BLaER1 treated with 17β-estradiol and CSF1 and Interleukin-3, amounts not matched to agents 10 nM and 100 nM (cell line): ENCODE results near the gene PBX3.
"Not testable (repeated sequence)": the region's sequence is repeated elsewhere in the genome, so short reads cannot be mapped to it uniquely, and the experiment has no call there.

Experiments used
- H3K27ac ChIP-seq, 11 experiments: shearing (Covaris generic); formaldehyde crosslinking; 2 replicates each; pipeline ENCODE4 v1.8.1; 2022
- H3K27me3 ChIP-seq, 11 experiments: shearing (Covaris generic); formaldehyde crosslinking; 2 replicates each; pipeline ENCODE4 v1.8.1; 2022
- H3K36me3 ChIP-seq, 11 experiments: shearing (Covaris generic); formaldehyde crosslinking; 2 replicates each; pipeline ENCODE4 v1.8.1; 2022
- H3K4me1 ChIP-seq, 10 experiments: shearing (Covaris generic); formaldehyde crosslinking; 2 replicates each; pipeline ENCODE4 v1.8.1; 2022
- H3K4me2 ChIP-seq, 11 experiments: shearing (Covaris generic); formaldehyde crosslinking; 2 replicates each; pipeline ENCODE4 v1.8.1; 2022
- H3K4me3 ChIP-seq, 10 experiments: shearing (Covaris generic); formaldehyde crosslinking; 2 replicates each; pipeline ENCODE4 v1.8.1; 2022
- H3K9ac ChIP-seq, 11 experiments: shearing (Covaris generic); formaldehyde crosslinking; 2 replicates each; pipeline ENCODE4 v1.8.1; 2022
- H3K9me3 ChIP-seq, 11 experiments: shearing (Covaris generic); formaldehyde crosslinking; replicated peaks in 1 of 11; 2 replicates each; pipeline ENCODE4 v1.8.1; 2022
- H4K20me1 ChIP-seq, 11 experiments: shearing (Covaris generic); formaldehyde crosslinking; 2 replicates each; pipeline ENCODE4 v1.8.1; 2022
- Cebpa-rat ChIP-seq, 11 experiments: shearing (Covaris generic); IDR thresholded peaks; 2 replicates each; pipeline ENCODE4 v1.8.1; 2022

Gene PBX3

DNA sequence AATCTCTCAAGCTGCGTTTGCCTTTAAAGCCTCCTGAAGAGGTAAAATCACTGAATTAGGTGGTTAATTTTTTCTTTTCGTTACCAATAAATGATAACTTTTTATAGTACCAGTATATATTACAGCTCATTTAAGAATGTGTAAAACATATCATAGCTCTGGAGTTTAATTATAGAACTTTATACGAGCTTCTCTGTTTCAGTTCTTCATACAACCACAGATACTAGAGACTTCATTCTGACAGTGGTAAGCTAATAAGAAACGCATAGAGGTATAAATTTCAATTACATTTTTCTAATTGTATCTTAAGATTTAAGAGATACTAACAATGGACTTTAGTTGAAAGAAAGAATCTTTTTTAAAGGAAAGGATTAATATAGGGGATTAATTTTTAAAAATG lies 73.9 kb downstream of the PBX3 start:
- TF ChIP-seq Cebpa-rat (IDR thresholded peaks at IDR 0.05) = no peak
- Histone ChIP-seq H3K27ac (no peak overlapping the region), H4K20me1 (no peaks in the 10 kb centered on the region), H3K9ac (no peak overlapping the region), H3K36me3 (no peaks in the 10 kb centered on the region), H3K4me3 (no peak overlapping the region), H3K4me2 (peak overlapping the region in 4 of 11 experiments; percentile 6 to 42 (median 27); a peak in 2 of 22 replicates), H3K27me3 (no peaks in the 10 kb centered on the region), H3K9me3 (no peaks in the 10 kb centered on the region), H3K4me1 (peaks cover 8 to 49% (median 21%) of the 10 kb centered on the region in 10 experiments)

GRCh38 chr9:125822160-125822559 lies 75.0 kb downstream of the PBX3 start:
- Histone ChIP-seq H3K4me3 (no peak overlapping the region), H3K4me2 (peak overlapping the region in 5 of 11 experiments; percentile 1 to 85 (median 22); a peak in 5 of 22 replicates)

DNA sequence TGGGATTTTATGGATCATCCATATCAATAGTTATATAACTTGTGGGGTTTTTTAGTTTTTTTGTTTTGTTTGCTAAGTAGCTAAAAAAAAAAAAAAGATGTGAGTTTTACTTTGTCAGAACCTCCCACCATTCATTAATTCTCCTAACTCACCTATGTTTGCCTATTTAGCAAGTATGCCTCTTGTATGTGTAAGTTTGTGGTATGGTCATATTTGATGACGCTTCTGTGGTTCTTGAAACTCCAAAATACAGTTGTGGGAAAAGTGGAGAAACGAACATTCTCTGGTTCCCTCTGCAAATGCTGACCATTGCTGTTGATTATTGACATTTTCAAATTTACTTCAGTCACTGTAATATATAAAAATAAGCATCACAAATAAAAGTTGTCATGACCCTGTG lies 75.7 kb downstream of the PBX3 start:
- no peak overlapping the region for H3K27ac ChIP-seq
- no peaks in the 10 kb centered on the region for H3K36me3 ChIP-seq
- no peak overlapping the region for H3K9ac ChIP-seq
- H3K27me3 ChIP-seq = no peaks in the 10 kb centered on the region
- no peak overlapping the region for H3K4me3 ChIP-seq
- H3K9me3 ChIP-seq = no peaks in the 10 kb centered on the region
- no peak for TF ChIP-seq Cebpa-rat (IDR thresholded peaks at IDR 0.05)
- no peaks in the 10 kb centered on the region for H4K20me1 ChIP-seq
- H3K4me1 ChIP-seq = peaks cover 8 to 49% (median 21%) of the 10 kb centered on the region in 10 experiments
- H3K4me2 ChIP-seq = peak overlapping the region in 2 of 11 experiments; percentile 75 to 85; a peak in 4 of 22 replicates

More at GRCh38 chr9:125822160-125822559, 75.0 kb downstream of the PBX3 start:
- H3K9ac ChIP-seq = no peak overlapping the region
- H3K4me1 ChIP-seq = peaks cover 8 to 49% (median 21%) of the 10 kb centered on the region in 10 experiments
- no peak overlapping the region for H3K27ac ChIP-seq
- H4K20me1 ChIP-seq = no peaks in the 10 kb centered on the region
- no peak for TF ChIP-seq Cebpa-rat (IDR thresholded peaks at IDR 0.05)
- H3K9me3 ChIP-seq = no peaks in the 10 kb centered on the region
- no peaks in the 10 kb centered on the region for H3K27me3 ChIP-seq
- H3K36me3 ChIP-seq = no peaks in the 10 kb centered on the region

GRCh38 chr9:125823874-125824406 lies 76.8 kb downstream of the PBX3 start:
- Histone ChIP-seq H3K4me1 (peaks cover 8 to 54% (median 24%) of the 10 kb centered on the region in 10 experiments), H3K27ac (peak overlapping the region in 1 of 11 experiments; percentile 43; a peak in 4 of 22 replicates), H3K4me2 (peak overlapping the region; percentile 55 to 88 (median 72)), H3K4me3 (peak overlapping the region in 6 of 10 experiments; percentile 6 to 32 (median 26); a peak in 7 of 20 replicates), H3K9ac (peak overlapping the region in 1 of 11 experiments; percentile 36; a peak in 2 of 22 replicates)
- H4K20me1 ChIP-seq, H3K27me3 ChIP-seq, H3K9me3 ChIP-seq, H3K36me3 ChIP-seq: not testable (repeated sequence)

DNA sequence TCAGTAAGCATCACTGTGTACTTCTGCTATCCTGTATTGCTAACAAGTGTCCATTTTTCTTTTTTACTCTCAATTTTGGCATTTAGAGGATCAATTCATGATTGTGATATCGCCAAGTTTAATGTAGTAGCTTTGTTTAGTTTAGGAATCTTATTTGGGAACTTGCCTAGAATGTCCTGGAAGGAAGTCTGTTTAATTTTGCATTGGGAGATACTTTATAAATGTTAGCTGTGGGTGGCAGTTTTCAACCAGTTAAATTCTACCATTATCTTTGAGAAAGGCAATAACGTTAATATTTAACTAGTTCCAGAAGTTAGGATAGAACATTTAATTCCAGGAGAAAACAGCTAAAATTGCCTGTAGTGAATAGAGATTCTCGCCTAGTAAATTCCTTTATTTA lies 78.6 kb downstream of the PBX3 start:
- Histone ChIP-seq H4K20me1 (no peaks in the 10 kb centered on the region), H3K9ac (no peak overlapping the region)
- no peak for TF ChIP-seq Cebpa-rat (IDR thresholded peaks at IDR 0.05)

GRCh38 chr9:125826850-125827249 lies 79.7 kb downstream of the PBX3 start:
- no peak for TF ChIP-seq Cebpa-rat (IDR thresholded peaks at IDR 0.05)
- no peaks in the 10 kb centered on the region for H3K9me3 ChIP-seq
- H3K4me2 ChIP-seq = no peak overlapping the region
- no peaks in the 10 kb centered on the region for H3K27me3 ChIP-seq
- H3K4me3 ChIP-seq = no peak overlapping the region
- H3K4me1 ChIP-seq = peaks cover 8 to 60% (median 25%) of the 10 kb centered on the region in 10 experiments
- H3K36me3 ChIP-seq = no peaks in the 10 kb centered on the region
- H3K27ac ChIP-seq = no peak overlapping the region
- no peak overlapping the region for H3K9ac ChIP-seq
- H4K20me1 ChIP-seq = no peaks in the 10 kb centered on the region

More for the DNA sequence above, 78.6 kb downstream of the PBX3 start:
- no peak overlapping the region for H3K27ac ChIP-seq
- no peak overlapping the region for H3K4me2 ChIP-seq
- H3K4me3 ChIP-seq = no peak overlapping the region
- H3K27me3 ChIP-seq = no peaks in the 10 kb centered on the region
- peaks cover 8 to 59% (median 27%) of the 10 kb centered on the region in 10 experiments for H3K4me1 ChIP-seq
- no peaks in the 10 kb centered on the region for H3K9me3 ChIP-seq
- H3K36me3 ChIP-seq = no peaks in the 10 kb centered on the region

- Histone ChIP-seq H3K36me3 (no peaks in the 10 kb centered on the region), H3K4me3 (peak overlapping the region; percentile 22 to 62 (median 48); a peak in 17 of 20 replicates), H4K20me1 (no peaks in the 10 kb centered on the region), H3K27ac (peak overlapping the region in 5 of 11 experiments; percentile 4 to 28 (median 8); a peak in 3 of 22 replicates), H3K27me3 (no peaks in the 10 kb centered on the region), H3K9ac (peak overlapping the region in 9 of 11 experiments; percentile 10 to 53 (median 32); a peak in 7 of 22 replicates), H3K4me1 (peaks cover 5 to 42% (median 19%) of the 10 kb centered on the region in 10 experiments; a peak in 19 of 20 replicates), H3K9me3 (no peaks in the 10 kb centered on the region), H3K4me2 (peak overlapping the region; percentile 62 to 93 (median 84))
- no peak for TF ChIP-seq Cebpa-rat (IDR thresholded peaks at IDR 0.05)
Observed at GRCh38 chr9:125829743-125830142, 82.6 kb downstream of the PBX3 start.

DNA sequence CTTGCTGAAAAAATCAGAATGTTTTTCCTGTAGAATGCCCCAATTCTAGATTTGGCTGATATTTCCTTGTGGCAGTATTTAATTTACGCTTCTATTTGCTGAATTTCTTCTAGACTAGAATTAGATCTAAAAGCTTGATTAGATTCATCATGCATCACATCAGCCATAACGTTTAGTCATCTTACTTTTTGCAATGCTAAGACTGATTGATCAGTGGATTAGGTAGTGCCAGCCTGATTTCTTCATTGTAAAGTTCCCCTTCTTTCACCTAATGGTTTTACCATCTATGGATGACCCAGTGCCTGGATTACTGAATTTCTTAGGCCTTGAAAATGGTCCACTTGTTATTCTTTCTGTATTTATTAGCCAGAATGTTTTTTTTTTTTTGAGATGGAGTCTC lies 83.9 kb downstream of the PBX3 start:
- Histone ChIP-seq H3K36me3 (no peaks in the 10 kb centered on the region), H3K4me1 (peaks cover 5 to 41% (median 20%) of the 10 kb centered on the region in 10 experiments; a peak in 19 of 20 replicates), H3K27ac (no peak overlapping the region), H3K9me3 (no peaks in the 10 kb centered on the region; a peak in 3 of 22 replicates), H3K4me3 (no peak overlapping the region), H3K9ac (no peak overlapping the region), H3K27me3 (no peaks in the 10 kb centered on the region), H3K4me2 (no peak overlapping the region; a peak in 1 of 22 replicates), H4K20me1 (no peaks in the 10 kb centered on the region)
- TF ChIP-seq Cebpa-rat (IDR thresholded peaks at IDR 0.05) = no peak

DNA sequence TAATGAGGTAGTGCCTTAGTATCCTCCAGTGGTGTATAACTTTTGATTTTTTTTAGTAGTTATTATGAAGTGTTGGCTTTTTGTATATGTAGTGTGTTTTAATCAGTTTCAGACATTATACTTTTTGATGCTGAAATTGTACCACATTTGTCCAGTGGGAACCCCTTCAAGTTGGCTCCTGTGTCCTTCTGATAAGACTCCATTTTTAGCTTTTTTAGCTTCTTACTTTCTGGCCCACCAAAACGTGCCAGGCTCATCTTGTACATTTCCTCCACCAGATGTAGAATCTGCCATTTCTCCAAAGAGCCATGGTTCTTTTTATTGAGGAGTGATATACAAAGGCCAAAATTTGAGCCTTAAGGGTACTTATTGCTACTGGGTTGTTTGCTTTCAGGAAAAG lies 84.4 kb downstream of the PBX3 start:
- Histone ChIP-seq H3K36me3 (no peaks in the 10 kb centered on the region), H3K4me2 (no peak overlapping the region), H4K20me1 (no peaks in the 10 kb centered on the region), H3K4me3 (no peak overlapping the region), H3K9ac (no peak overlapping the region), H3K4me1 (peaks cover 5 to 47% (median 22%) of the 10 kb centered on the region in 10 experiments; a peak in 19 of 20 replicates), H3K9me3 (no peaks in the 10 kb centered on the region; a peak in 3 of 22 replicates), H3K27ac (no peak overlapping the region), H3K27me3 (no peaks in the 10 kb centered on the region)
- no peak for TF ChIP-seq Cebpa-rat (IDR thresholded peaks at IDR 0.05)

DNA sequence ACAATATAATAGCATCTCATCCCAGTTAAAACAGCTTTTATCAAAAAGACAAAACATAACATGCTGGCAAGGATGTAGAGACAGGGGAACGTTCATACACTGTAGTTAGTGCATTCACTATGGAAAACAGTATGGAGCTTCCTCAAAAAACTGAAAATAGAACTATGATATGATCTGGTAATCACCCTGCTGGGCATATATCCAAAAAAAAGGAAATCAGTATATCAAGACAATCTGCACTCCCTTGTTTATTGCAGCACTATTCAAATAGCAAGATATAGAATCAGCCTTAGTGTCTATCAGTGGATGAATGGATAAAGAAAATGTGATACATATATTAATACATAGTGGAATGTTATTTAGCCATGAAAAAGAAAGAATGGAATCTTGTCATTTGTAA lies 88.5 kb downstream of the PBX3 start:
- Histone ChIP-seq H3K4me2 (no peak overlapping the region), H3K27me3 (no peaks in the 10 kb centered on the region), H3K9ac (no peak overlapping the region), H3K9me3 (no peaks in the 10 kb centered on the region; a peak in 3 of 22 replicates), H3K4me1 (peaks cover 22 to 69% (median 45%) of the 10 kb centered on the region in 10 experiments), H3K4me3 (no peak overlapping the region), H4K20me1 (no peaks in the 10 kb centered on the region), H3K36me3 (no peaks in the 10 kb centered on the region), H3K27ac (no peak overlapping the region)
- TF ChIP-seq Cebpa-rat (IDR thresholded peaks at IDR 0.05) = no peak
